Osteoblast (primary cell): ENCODE results near the gene NUCKS1. TPM values are rescaled to one million over a fixed set of nuclear protein-coding genes. Genes with fewer than 3 reads are reported as not detected.

ENCODE experiments used
- DNase-seq: peaks from one replicate; pipeline ENCODE4 v3.0.0; 2011; ENCODE audit warnings: low spot score, mixed read lengths; ENCODE audit not compliant: insufficient read length; ENCODE audit errors: missing footprints
- H2AFZ ChIP-seq: 2 replicates; pipeline ENCODE4 v1.6.0; 2011; ENCODE audit warnings: mild to moderate bottlenecking, low read length
- H3K27ac ChIP-seq: 2 replicates; pipeline ENCODE4 v1.5.1; 2011; ENCODE audit warnings: mild to moderate bottlenecking, low read depth, low read length, moderate library complexity
- H3K27me3 ChIP-seq: 2 replicates; pipeline ENCODE4 v1.6.0; 2012; ENCODE audit warnings: mild to moderate bottlenecking, control low read depth, inconsistent platforms, low read length, moderate library complexity; ENCODE audit not compliant: insufficient read depth
- H3K36me3 ChIP-seq: 2 replicates; pipeline ENCODE4 v1.5.1; 2011; ENCODE audit warnings: mild to moderate bottlenecking, low read length, control low read depth, moderate library complexity; ENCODE audit not compliant: insufficient read depth
- H3K4me1 ChIP-seq: 2 replicates; pipeline ENCODE4 v1.5.1; 2011; ENCODE audit warnings: mild to moderate bottlenecking, low read length, control low read depth, moderate library complexity; ENCODE audit not compliant: insufficient read depth
- H3K4me2 ChIP-seq: 2 replicates; pipeline ENCODE4 v1.6.0; 2011; ENCODE audit warnings: mild to moderate bottlenecking, low read length; ENCODE audit not compliant: insufficient read depth
- H3K4me3 ChIP-seq: fragments of 200-600 bp; sonication (generic); 3 replicates; pipeline ENCODE4 v1.5.1; 2012; ENCODE audit warnings: mild to moderate bottlenecking, low read length, inconsistent platforms; ENCODE audit not compliant: insufficient read depth
- H3K79me2 ChIP-seq: 2 replicates; pipeline ENCODE4 v1.6.0; 2012; ENCODE audit warnings: mild to moderate bottlenecking, low read length, control low read depth, inconsistent platforms; ENCODE audit not compliant: insufficient read depth
- H3K9me3 ChIP-seq: 2 replicates; pipeline ENCODE4 v1.5.1; 2011; ENCODE audit warnings: low read depth, low read length, control low read depth
- H4K20me1 ChIP-seq: 2 replicates; pipeline ENCODE4 v1.6.0; 2012; ENCODE audit warnings: mild to moderate bottlenecking, low read length, control low read depth; ENCODE audit not compliant: insufficient read depth
- total RNA-seq: library from RNA; depleted of rRNA; stranded (reverse); fragments of >200 nt; gene quantifications from 2 replicates; pipeline ENCODE4 v1.2.3, GENCODE V29; 2012
- TF ChIP-seq, protein P1 (sequence below): IDR thresholded peaks from 2 replicates; pipeline ENCODE4 v1.5.1; 2011; ENCODE audit warnings: mild to moderate bottlenecking, low read depth, low read length, moderate library complexity; ENCODE audit errors: extremely low read depth

Gene NUCKS1
- total RNA-seq, 1 donor = 140 TPM

DNA sequence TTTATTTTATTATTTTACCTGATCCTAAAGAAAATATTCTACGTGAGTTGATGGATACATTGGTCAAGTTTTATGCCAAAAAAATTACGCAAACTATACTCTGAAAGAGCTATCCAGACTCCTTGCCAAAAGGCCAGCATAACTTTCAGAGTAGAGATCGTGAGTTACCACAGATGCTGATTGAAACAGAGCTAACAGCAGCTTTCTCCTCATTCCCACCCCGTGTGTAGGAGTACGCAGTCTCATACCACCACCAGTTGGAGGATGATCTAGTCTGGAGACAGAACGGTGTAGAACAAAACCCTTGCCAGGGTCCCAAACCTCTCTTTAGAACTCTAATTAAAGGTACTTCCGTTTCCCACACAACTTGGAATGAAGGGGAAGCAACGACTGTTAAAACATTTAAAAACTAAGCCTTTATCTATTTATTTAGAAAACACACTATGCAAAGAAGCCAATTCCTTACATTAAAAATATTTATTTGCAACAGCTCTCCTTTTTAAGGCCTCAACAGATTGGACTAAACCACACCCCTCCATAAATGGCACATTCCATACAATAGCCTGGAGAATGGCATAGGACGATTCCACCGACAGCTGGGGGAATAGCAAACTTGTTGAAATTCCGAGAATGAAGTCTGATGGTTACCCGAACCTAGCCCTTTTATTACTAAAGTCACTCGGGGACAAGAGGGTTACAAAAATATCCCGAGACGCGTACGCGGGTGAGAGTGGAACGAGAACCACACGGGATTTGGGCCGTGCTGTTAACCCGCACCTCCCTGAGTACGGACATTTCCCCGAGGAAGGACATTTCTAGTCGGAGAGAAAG lies 1.4 kb downstream of the NUCKS1 start:
- H2AFZ ChIP-seq = peak overlapping the region; percentile 62

DNA sequence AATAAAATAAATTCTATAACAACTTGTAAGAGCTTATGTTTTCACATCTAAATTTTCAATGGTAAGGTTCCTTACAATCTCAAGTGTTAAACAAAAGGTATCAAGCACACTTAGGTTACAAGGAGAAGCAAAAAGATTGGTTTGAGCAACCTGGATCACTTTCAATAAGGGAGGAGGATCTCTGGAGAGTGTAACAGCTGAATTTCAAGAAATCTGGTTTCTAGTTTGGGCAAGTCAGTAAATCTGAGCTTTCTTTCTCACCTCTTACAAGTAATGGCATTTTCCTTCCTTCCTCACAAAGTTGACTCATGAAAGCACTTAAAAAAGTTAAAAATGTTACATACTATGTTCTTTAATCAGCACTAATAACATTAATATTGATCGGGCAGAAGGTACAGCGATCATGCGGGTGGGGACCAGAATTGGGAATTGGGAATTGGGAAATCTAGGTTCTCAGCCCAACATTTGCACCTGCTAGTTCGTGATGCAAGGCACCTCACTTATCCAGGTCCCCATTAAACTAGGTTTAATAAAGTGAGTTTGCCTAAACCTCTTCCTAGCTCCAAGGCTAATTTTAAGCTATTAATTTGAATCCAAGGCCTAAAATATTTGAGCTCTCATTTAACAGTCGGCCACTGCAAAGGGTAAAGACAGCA lies 3.1 kb downstream of the NUCKS1 start:
- H3K4me3 ChIP-seq = peak overlapping the region; percentile 37
- no peak overlapping the region for H2AFZ ChIP-seq
- peaks cover 78% of the 10 kb centered on the region for H3K79me2 ChIP-seq
- H3K36me3 ChIP-seq = no peaks in the 10 kb centered on the region
- DNase-seq = no peak
- peak overlapping the region; percentile 97 for H3K4me2 ChIP-seq
- H3K27me3 ChIP-seq = no peaks in the 10 kb centered on the region
- peaks cover 26% of the 10 kb centered on the region for H3K4me1 ChIP-seq
- H3K27ac ChIP-seq = peak overlapping the region; percentile 96
- H3K9me3 ChIP-seq = no peaks in the 10 kb centered on the region
- TF ChIP-seq, protein P1, sequence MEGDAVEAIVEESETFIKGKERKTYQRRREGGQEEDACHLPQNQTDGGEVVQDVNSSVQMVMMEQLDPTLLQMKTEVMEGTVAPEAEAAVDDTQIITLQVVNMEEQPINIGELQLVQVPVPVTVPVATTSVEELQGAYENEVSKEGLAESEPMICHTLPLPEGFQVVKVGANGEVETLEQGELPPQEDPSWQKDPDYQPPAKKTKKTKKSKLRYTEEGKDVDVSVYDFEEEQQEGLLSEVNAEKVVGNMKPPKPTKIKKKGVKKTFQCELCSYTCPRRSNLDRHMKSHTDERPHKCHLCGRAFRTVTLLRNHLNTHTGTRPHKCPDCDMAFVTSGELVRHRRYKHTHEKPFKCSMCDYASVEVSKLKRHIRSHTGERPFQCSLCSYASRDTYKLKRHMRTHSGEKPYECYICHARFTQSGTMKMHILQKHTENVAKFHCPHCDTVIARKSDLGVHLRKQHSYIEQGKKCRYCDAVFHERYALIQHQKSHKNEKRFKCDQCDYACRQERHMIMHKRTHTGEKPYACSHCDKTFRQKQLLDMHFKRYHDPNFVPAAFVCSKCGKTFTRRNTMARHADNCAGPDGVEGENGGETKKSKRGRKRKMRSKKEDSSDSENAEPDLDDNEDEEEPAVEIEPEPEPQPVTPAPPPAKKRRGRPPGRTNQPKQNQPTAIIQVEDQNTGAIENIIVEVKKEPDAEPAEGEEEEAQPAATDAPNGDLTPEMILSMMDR = no peak
- H4K20me1 ChIP-seq = peaks cover 62% of the 10 kb centered on the region

More for the DNA sequence above, 1.4 kb downstream of the NUCKS1 start:
- Histone ChIP-seq H3K27me3 (no peaks in the 10 kb centered on the region), H3K9me3 (no peaks in the 10 kb centered on the region), H3K27ac (peak overlapping the region; percentile 96), H3K79me2 (peaks cover 61% of the 10 kb centered on the region), H3K4me3 (peak overlapping the region; percentile 87), H3K4me2 (peak overlapping the region; percentile 97), H3K4me1 (peaks cover 26% of the 10 kb centered on the region), H4K20me1 (peaks cover 49% of the 10 kb centered on the region), H3K36me3 (no peaks in the 10 kb centered on the region)
- peak; percentile 95 for DNase-seq
- TF ChIP-seq, protein P1 = no peak

DNA sequence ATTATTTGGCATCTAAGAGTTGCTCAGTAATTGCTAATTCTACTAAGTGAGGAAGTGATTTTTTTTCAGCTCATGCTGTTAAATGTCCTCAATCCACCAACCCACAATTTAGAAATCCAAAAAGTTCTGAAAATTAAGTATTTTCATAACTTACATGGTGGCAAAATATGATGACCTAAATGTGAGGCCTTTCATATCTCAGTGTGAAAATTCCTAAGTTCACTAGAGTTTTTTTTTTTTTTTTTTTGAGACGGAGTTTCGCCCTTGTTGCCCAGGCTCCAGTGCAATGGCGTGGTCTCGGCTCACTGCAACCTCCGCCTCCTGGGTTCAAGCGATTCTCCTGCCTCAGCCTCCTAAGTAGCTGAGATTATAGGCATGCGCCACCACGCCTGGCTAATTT lies 5.6 kb downstream of the NUCKS1 start:
- no peak overlapping the region for H3K4me2 ChIP-seq
- peaks cover 27% of the 10 kb centered on the region for H3K4me1 ChIP-seq
- H3K27me3 ChIP-seq = no peaks in the 10 kb centered on the region
- DNase-seq = no peak
- no peak overlapping the region for H2AFZ ChIP-seq
- TF ChIP-seq, protein P1 = no peak
- peaks cover 3% of the 10 kb centered on the region for H3K36me3 ChIP-seq
- no peak overlapping the region for H3K4me3 ChIP-seq
- peaks cover 97% of the 10 kb centered on the region for H3K79me2 ChIP-seq
- H3K9me3 ChIP-seq = no peaks in the 10 kb centered on the region
- H4K20me1 ChIP-seq = peaks cover 78% of the 10 kb centered on the region
- no peak overlapping the region for H3K27ac ChIP-seq

DNA sequence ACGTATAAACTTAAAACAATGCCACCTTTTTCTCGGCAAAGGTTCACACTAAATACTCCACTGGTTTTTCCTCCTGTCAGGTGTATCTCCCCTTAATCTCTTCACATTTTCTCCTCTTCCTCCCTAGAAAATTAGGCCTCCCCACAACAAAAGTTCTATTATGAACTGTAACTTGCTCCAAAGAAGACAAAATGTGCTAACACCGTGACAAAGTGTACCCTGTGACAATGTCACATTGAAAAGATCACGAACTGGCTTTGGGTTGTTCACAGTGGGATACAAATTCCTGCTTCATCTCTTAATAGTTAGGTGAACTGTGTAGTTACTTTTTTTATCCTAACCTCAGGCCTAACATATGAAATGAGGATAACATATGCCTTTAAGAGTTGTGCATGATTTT lies 6.0 kb downstream of the NUCKS1 start:
- H3K4me1 ChIP-seq = peaks cover 28% of the 10 kb centered on the region

More for the DNA sequence above, 6.0 kb downstream of the NUCKS1 start:
- Histone ChIP-seq H3K79me2 (peaks cover 97% of the 10 kb centered on the region), H3K36me3 (peaks cover 5% of the 10 kb centered on the region), H4K20me1 (peaks cover 82% of the 10 kb centered on the region), H3K27me3 (no peaks in the 10 kb centered on the region), H3K27ac (no peak overlapping the region), H2AFZ (no peak overlapping the region), H3K9me3 (no peaks in the 10 kb centered on the region), H3K4me2 (no peak overlapping the region), H3K4me3 (no peak overlapping the region)
- DNase-seq = no peak
- TF ChIP-seq, protein P1 = no peak
